Measurements from ENCODE around the gene GRIN3B.

The GRIN3B gene

DNA sequence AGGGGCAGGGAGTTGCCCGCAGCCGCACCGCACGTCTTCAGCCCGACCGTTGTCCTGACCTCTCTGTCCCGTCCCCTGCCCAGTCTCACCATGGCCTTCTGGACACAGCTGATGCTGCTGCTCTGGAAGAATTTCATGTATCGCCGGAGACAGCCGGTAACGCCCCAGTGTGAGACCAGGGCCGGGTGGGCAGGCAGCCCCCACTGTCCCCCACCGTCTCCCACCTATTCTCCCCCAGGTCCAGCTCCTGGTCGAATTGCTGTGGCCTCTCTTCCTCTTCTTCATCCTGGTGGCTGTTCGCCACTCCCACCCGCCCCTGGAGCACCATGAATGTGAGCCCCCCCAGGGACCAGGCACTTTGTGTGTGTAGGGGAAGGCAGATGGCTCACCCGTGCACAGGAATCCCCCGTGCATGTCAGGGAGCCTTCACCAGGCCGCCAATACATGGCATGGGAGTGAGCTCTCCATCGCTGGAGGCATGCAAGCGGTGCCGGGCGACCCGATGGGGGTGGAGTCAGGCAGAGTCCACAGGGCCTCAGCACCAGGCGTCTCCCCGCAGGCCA, 41.1 kb downstream of the GRIN3B start:
- Histone ChIP-seq H3K36me3 (ENCODE audit: control insufficient read depth, insufficient read depth, low read length) (no peaks in the 10 kb centered on the region), H2AFZ (peak overlapping the region; percentile 47), H3K4me3 (ENCODE audit: low read depth, low read length) (peak overlapping the region; percentile 63), H3K9me3 (ENCODE audit: control insufficient read depth, low read length) (no peaks in the 10 kb centered on the region), H3K4me1 (peaks cover 5% of the 10 kb centered on the region), H3K9ac (no peak overlapping the region), H3K27me3 (ENCODE audit: control insufficient read depth, insufficient read depth, low read length) (no peaks in the 10 kb centered on the region), H3K27ac (no peak overlapping the region), H3K4me2 (ENCODE audit: low read length) (peak overlapping the region; percentile 77), H3K79me2 (no peaks in the 10 kb centered on the region)
- TF ChIP-seq, protein P1, sequence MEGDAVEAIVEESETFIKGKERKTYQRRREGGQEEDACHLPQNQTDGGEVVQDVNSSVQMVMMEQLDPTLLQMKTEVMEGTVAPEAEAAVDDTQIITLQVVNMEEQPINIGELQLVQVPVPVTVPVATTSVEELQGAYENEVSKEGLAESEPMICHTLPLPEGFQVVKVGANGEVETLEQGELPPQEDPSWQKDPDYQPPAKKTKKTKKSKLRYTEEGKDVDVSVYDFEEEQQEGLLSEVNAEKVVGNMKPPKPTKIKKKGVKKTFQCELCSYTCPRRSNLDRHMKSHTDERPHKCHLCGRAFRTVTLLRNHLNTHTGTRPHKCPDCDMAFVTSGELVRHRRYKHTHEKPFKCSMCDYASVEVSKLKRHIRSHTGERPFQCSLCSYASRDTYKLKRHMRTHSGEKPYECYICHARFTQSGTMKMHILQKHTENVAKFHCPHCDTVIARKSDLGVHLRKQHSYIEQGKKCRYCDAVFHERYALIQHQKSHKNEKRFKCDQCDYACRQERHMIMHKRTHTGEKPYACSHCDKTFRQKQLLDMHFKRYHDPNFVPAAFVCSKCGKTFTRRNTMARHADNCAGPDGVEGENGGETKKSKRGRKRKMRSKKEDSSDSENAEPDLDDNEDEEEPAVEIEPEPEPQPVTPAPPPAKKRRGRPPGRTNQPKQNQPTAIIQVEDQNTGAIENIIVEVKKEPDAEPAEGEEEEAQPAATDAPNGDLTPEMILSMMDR (IDR thresholded peaks at IDR 0.05), result no peak

DNA sequence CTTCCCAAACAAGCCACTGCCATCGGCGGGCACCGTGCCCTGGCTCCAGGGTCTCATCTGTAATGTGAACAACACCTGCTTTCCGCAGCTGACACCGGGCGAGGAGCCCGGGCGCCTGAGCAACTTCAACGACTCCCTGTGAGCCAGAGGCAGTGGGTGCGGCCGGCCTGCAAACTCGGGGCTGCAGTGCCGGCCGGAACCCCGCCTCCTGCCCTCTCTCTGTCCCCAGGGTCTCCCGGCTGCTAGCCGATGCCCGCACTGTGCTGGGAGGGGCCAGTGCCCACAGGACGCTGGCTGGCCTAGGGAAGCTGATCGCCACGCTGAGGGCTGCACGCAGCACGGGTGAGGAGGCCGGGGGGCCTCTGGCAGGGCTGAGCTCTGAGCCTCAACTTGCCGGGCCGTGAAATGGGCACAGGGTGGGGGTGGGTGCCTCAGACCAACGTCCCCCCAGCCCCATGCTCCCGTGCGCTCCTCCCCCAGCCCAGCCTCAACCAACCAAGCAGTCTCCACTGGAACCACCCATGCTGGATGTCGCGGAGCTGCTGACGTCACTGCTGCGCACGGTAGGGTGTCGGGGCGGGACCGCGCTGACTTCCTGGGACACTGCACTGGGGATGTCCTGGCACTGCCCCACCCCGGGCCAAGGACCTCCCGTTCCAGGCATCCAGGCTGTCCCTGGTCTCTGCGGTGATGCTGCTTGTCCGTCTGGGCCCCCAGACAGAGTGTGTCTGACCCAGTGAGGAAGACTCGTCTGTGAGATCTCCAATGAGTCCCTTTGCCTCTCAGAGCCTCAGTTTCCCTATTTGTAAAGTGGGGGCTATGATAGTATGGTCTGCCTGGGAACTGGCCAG, 41.8 kb downstream of the GRIN3B start:
- H2AFZ ChIP-seq, result no peak overlapping the region
- no peak overlapping the region for H3K9ac ChIP-seq
- H3K27ac ChIP-seq, result no peak overlapping the region
- H3K27me3 ChIP-seq (ENCODE audit: control insufficient read depth, insufficient read depth, low read length), result no peaks in the 10 kb centered on the region
- H3K4me3 ChIP-seq (ENCODE audit: low read depth, low read length), result no peak overlapping the region
- no peaks in the 10 kb centered on the region for H3K9me3 ChIP-seq (ENCODE audit: control insufficient read depth, low read length)
- peaks cover 5% of the 10 kb centered on the region for H3K4me1 ChIP-seq
- H3K79me2 ChIP-seq, result no peaks in the 10 kb centered on the region
- H3K4me2 ChIP-seq (ENCODE audit: low read length), result no peak overlapping the region
- TF ChIP-seq, protein P1 (IDR thresholded peaks at IDR 0.05), result no peak
- H3K36me3 ChIP-seq (ENCODE audit: control insufficient read depth, insufficient read depth, low read length), result no peaks in the 10 kb centered on the region

DNA sequence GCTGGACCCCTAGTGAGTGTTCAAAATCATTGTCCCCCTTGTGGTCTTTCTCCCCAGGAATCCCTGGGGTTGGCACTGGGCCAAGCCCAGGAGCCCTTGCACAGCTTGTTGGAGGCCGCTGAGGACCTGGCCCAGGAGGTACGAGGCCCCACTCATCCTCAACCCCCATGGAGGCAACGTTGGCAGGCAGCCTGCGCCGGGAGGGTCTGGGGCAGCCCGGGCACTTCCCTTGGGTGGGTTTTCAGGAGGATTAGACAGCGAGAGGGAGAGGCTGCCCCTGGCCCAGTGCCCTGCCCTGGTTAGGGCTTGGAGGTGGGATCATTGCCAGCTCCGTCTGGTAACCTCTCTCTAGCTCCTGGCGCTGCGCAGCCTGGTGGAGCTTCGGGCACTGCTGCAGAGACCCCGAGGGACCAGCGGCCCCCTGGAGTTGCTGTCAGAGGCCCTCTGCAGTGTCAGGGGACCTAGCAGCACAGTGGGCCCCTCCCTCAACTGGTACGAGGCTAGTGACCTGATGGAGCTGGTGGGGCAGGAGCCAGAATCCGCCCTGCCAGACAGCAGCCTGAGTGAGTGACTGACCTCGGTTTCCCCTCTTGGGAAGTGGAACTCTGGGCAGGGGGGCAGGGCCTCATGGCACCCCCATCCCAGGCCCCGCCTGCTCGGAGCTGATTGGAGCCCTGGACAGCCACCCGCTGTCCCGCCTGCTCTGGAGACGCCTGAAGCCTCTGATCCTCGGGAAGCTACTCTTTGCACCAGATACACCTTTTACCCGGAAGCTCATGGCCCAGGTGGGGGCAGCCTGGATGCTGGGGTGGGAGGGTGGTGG, 42.7 kb downstream of the GRIN3B start:
- TF ChIP-seq, protein P1 (IDR thresholded peaks at IDR 0.05), result no peak
- H3K79me2 ChIP-seq, result no peaks in the 10 kb centered on the region
- no peaks in the 10 kb centered on the region for H3K9me3 ChIP-seq (ENCODE audit: control insufficient read depth, low read length)
- H3K9ac ChIP-seq, result no peak overlapping the region
- no peak overlapping the region for H2AFZ ChIP-seq
- H3K4me3 ChIP-seq (ENCODE audit: low read depth, low read length), result no peak overlapping the region
- H3K36me3 ChIP-seq (ENCODE audit: control insufficient read depth, insufficient read depth, low read length), result no peaks in the 10 kb centered on the region
- H3K27me3 ChIP-seq (ENCODE audit: control insufficient read depth, insufficient read depth, low read length), result no peaks in the 10 kb centered on the region
- peaks cover 5% of the 10 kb centered on the region for H3K4me1 ChIP-seq
- H3K27ac ChIP-seq, result no peak overlapping the region
- H3K4me2 ChIP-seq (ENCODE audit: low read length), result no peak overlapping the region

DNA sequence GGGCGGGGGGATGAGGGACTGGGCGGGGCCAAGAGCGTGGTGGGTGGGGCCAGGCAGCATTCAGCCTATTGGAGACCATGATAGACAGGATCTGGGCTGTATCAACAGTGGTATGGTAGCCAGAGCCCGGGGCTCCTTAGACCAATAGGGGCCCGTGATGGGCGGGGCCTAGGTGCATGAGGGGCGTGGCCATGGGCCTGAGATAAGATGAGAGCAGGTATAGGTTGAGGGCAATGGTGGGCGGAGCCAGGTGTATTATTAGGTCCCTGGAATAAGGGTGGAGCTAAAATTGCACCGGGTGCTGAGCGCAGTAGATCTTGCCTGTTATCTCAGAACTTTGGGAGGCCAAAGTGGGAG, 45.0 kb downstream of the GRIN3B start:
- Histone ChIP-seq H3K36me3 (ENCODE audit: control insufficient read depth, insufficient read depth, low read length) (no peaks in the 10 kb centered on the region), H3K27me3 (ENCODE audit: control insufficient read depth, insufficient read depth, low read length) (no peaks in the 10 kb centered on the region), H3K27ac (no peak overlapping the region), H2AFZ (no peak overlapping the region), H3K4me2 (ENCODE audit: low read length) (no peak overlapping the region), H3K4me1 (peaks cover 5% of the 10 kb centered on the region), H3K9ac (no peak overlapping the region), H3K9me3 (ENCODE audit: control insufficient read depth, low read length) (no peaks in the 10 kb centered on the region), H3K79me2 (no peaks in the 10 kb centered on the region), H3K4me3 (ENCODE audit: low read depth, low read length) (no peak overlapping the region)
- TF ChIP-seq, protein P1 (IDR thresholded peaks at IDR 0.05), result no peak

Measured in parathyroid adenoma (tissue), 2 donors.